Renal cortical epithelial cell (primary cell): Measurements from ENCODE around the gene LPIN1. TPM values are rescaled to one million over a fixed set of nuclear protein-coding genes. Genes with fewer than 3 reads are reported as not detected.

Source experiments
- DNase-seq: peaks from one replicate; pipeline ENCODE4 v3.0.0-alpha.2; 2011; ENCODE audit warnings: low read depth
- total RNA-seq: library from RNA; depleted of rRNA; stranded (reverse); fragments of >200 nt; gene quantifications from 2 replicates; pipeline ENCODE4 v1.2.3, GENCODE V29; 2014

The LPIN1 gene
- total RNA-seq, 1 donor from 2014 or later, result 33.8 TPM

- DNase-seq, result no peak
Measured at GRCh38 chr2:11865805-11866204, 119.4 kb downstream of the LPIN1 start.

GRCh38 chr2:11866358-11867335 is 120.2 kb downstream of the LPIN1 start:
- DNase-seq, result no peak

GRCh38 chr2:11867926-11868325 is 121.5 kb downstream of the LPIN1 start:
- no peak for DNase-seq

GRCh38 chr2:11869391-11869991 is 123.1 kb downstream of the LPIN1 start:
- DNase-seq, result no peak

DNA sequence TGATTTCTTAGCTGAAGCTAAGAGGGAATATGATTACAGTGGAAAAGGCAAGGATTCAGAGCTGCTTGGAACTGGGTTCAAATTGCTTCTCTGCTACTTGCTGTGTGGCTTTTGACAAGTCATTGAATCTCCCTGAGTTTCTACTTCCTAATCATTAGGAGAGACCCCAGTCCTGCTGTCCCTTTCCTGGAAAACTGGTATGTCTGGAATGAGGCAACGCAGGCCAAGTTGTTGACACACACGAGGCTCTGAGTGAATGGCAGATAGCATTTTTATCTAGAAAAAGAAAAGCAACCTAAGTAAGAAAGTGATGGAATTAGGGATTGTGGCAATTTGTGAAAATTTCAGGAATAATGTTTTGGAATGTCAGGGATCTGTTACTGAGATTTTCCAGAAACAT is 123.6 kb downstream of the LPIN1 start:
- no peak for DNase-seq

GRCh38 chr2:11870584-11870983 is 124.2 kb downstream of the LPIN1 start:
- no peak for DNase-seq

DNA sequence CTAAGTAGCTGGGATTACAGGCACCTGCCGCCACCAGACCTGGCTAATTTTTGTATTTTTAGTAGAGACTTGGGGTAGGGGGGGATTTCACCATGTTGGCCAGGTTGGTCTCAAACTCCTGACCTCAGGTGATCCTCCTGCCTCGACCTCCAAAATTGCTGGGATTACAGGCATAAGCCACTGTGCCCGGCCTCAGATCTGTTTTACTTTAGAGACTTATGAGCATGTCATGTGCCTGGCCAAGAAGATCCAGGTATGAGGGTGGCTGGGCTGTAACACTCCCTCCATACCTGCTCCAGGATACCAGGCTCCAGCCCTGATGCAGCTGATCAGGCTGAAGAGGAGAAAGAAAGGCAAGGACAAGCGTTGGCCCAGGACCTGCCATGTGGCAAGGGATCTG is 125.0 kb downstream of the LPIN1 start:
- DNase-seq, result no peak

GRCh38 chr2:11872247-11872947 is 126.0 kb downstream of the LPIN1 start:
- DNase-seq, result peak; percentile 26

GRCh38 chr2:11872948-11873269 is 126.5 kb downstream of the LPIN1 start:
- no peak for DNase-seq

DNA sequence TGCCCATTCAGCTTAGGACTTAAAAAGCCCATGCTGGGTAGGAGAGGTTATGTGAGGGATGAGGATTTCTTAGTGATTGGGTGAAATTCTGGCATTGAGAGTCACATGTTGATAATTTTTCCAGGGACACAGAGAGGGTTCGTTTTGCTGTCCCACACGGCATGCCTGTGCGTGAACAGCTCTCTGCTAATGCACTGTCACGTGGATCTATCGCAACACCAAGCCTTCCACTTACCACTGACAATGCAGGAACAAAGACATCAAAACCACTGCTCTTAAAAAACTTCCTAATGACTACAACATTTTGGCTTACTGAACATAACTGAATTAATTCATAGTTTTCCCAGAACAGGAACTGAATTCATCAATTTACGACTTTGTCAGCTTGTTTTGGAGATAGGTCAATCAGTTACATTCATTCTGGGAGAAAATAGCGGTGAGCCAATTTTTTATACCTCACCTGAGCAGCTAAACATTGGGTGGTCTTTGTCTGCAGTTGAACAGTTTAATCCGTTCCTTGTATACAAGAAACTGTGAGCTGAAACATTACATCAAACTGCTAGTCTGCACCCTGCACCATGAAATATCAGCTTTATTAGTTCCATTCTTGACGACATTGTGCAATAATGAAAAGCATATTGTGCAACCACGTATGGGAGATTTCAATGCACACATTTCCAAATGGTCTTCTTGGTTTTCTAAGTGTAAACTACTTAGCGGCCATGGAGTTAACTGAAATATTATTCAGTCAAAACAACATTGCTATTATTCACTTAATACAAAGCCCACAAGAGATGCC is 127.1 kb downstream of the LPIN1 start:
- no peak for DNase-seq

GRCh38 chr2:11874861-11875260 is 128.4 kb downstream of the LPIN1 start:
- no peak for DNase-seq

DNA sequence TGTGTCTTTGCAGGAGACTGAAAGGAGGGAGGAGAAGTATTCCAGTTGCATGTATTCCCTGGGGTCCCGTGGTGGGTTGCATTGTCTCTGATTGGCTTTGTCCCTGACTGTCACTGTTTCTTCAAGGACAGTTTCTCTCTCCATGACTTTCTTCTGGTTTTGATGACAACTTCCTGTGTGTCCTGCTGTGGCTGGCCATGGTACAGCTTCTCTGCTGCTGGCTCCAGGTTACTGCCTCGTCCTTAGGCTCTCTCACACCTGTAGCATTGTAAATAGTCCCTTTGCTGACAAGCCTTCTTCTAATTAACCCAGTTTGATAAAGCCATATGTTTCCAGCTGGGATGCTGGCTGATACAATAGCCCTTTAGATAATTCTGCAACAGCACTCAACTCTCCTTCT is 129.0 kb downstream of the LPIN1 start:
- DNase-seq, result no peak

GRCh38 chr2:11876436-11876835 is 130.0 kb downstream of the LPIN1 start:
- DNase-seq, result no peak

GRCh38 chr2:11876889-11877288 is 130.5 kb downstream of the LPIN1 start:
- DNase-seq, result no peak

Other genes starting within 250 kb of the LPIN1 start
- gene GREB1, start 212.6 kb upstream of the LPIN1 start, total RNA-seq, result 0.25 TPM in 1 of 2 replicates, not detected in the other
- not detected in 2 replicates for gene NTSR2, start 76.4 kb upstream of the LPIN1 start, total RNA-seq